A204.1 (cell line): Measurements from ENCODE around the gene EEFSEC.

Experiments
- FAIRE-seq: peaks from 2 replicates; lab custom pipeline; 2012; peaks lifted over from hg19 to GRCh38; lab: Jason Lieb, UNC

EEFSEC gene

DNA sequence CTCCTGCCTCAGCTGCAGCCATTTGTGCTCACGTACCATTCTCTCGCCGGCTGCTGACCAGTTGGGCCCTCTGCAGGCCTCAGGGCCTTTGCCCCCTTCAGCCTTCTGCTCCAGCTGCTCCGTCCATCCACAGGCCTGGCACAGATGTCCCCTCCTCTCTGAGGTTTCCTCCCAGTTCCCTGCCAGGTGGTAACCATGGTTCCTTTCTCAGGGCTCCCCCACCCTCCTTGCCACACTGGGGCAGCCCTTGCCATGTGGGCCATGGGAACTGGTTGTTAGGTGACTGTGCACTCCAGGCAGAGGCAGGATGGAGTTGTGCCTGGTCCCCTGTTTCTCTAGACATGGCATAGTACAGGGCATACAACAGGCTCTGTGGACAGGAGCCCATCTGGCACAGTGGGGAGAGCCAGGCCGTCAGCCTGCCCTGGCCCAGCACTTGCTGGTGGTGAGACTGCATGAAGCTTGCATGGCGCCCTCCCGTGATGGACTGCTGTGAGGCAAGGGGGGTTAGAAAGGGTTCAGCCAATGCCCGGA lies 164.5 kb downstream of the EEFSEC start:
- FAIRE-seq = no peak

DNA sequence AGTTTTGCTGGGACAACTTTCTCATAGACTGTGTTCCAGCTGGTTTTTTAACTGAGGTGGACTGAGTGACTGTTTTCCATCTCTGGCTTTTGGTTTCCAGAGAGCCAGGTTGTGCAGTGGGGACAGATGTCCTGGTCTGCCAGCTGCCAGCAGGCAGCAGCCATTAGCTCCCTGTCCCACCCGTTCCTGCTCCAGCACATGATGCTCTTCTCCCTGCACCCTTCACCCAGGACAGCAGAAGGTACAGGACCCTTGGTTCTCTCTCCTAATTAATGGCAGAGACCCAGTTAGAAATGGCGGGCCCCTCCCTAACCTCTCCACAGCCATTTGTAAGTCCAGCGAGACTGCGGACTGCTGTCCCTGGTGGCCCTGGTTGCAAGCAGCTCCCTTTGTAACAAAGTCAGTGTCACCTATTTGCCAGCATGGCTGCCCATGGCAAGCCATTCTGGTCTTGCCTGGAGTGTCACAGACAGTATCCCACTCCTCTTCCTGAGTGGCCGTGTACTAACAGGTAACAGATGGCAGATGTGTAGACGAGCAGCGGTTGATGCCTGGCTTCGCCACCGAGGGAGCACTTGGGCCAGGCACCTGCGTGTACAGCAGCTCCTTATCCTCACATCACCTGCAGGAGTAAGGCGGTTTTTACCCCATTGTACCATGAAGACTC lies 165.1 kb downstream of the EEFSEC start:
- no peak for FAIRE-seq

- no peak for FAIRE-seq
Measured at GRCh38 chr3:128319107-128319506, 165.8 kb downstream of the EEFSEC start.

GRCh38 chr3:128319741-128320141 lies 166.5 kb downstream of the EEFSEC start:
- no peak for FAIRE-seq

- no peak for FAIRE-seq
Measured at GRCh38 chr3:128320551-128321340, 167.5 kb downstream of the EEFSEC start.

DNA sequence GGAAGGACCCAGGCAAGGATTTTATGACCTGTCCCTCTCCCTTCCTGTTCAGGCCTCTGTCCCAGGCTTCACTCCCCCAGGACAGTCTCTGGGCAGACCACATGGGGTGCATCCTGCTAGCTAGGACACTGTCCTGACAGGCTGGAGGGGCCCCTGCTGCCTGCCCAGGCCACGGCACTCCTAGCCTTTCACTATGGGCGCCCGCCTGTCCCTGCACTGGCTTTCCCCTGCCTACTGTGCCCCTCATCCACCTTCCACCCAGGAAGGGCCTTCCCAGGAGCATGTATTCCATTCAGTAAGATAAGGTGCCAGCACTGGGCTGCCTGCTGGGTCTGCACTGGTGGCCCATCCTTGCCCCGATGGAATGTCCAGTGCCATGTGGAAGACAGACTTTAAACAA lies 168.1 kb downstream of the EEFSEC start:
- FAIRE-seq = no peak

GRCh38 chr3:128322030-128323022 lies 169.0 kb downstream of the EEFSEC start:
- no peak for FAIRE-seq

DNA sequence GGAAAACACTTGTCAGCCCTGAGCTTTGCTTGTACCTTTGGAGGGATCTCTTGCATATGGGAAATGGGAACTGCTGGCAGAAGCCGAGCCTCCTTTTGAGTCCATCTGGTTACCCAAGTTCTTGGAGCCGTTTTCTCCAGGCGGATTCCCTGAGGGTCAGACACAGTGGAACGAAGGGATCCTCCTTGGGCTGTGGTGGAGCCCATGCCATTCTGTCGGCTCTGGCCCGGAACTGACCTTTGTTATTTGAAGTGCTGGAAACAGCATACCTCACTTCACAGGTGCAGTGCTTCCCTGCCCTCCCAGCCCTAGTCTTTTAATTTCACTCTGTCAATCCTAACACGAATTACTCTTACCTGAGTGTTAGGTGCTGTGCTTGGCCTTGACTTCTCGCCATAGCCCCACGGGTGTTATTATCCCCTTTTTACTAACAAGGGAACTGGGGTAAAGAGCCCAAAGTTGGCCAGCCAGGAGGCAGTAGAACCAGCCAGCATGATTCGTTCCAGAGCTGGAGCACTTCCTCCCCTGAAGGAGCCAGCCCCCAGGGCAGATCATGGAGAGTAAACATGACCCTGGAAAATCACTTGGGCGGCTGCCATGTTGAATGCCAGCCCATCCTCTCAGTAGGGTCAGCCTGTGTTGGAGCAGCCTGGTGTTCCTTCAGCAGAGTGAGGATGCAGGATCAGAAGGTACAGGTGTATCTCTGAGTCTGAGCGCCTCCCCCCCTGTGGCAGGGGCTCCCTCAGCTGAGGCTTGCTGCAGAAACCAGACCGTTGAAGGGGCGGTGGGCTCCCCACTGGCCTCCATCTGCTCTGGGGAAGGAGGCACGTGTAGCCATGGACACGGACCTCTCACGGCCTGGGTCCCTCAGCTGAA lies 170.2 kb downstream of the EEFSEC start:
- FAIRE-seq = no peak

DNA sequence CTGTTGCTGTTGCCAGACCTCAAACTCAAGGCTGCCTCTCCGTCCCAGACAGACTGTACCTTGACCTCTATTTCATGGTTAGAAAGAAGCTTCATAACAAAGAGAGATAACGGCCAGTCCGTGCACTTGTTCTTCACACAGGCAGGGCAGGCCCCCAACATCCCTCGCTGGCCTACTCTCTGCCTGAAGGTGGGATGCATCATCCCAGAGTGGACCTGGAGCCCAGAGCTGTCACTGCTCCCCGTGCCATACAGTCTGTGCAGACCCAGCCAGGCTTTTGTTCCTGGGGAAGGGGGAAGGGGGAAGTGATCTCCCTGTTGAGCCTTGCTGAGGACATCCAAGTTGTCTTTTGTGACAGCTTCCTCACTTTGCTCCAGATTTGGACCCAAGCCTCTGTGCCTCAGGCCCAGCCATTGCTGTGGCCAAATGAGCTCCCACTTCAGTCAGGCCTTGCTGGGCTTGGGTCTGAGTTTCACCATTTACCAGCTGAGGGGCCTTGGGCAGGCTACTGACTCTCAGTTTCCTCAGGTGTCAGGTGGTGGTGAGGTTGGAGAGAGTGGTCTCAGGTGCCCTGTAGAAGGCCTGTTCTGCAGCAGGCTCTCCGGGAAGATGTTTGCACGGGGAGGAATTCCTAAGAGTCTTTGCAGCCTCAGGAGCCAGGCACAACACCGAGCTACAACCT lies 171.8 kb downstream of the EEFSEC start:
- FAIRE-seq = no peak

DNA sequence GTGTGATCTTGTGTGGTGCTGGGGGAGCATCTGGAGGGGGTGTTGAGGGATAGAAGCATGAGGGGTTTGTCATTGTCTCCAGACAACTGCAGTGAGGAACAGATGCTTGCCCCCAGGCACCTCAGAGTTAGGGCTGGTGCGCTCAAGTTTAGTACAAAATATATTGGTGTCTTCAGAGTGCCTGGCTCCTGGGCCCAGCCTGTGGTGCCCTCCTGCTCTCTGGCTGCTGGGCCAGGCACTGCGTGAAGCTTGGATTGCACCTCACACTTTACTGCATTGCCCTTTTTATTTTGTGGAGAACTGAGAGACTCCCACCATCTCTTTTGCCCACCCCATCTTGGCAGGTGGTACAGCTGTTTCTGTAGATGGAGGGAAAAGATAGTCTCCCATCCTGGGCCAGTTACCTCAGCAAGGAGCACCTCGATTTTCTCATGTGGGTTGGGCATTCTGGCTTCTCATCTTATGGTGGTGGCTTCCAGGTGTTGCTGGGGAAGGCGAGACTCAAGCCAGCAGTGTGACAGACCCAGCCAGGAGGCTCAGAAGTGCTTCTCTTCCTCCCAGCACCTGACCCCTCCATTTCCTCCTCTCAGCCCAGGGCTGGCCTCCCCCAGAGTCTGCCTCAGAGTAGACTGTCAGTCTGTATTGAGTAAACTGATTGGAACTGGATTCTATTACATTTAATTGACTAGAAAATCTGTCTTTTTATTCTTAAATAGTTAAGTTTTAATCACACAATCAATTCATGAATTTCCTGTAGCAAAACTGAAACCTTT lies 173.0 kb downstream of the EEFSEC start:
- FAIRE-seq = no peak

GRCh38 chr3:128327606-128328031 lies 174.3 kb downstream of the EEFSEC start:
- FAIRE-seq = no peak

DNA sequence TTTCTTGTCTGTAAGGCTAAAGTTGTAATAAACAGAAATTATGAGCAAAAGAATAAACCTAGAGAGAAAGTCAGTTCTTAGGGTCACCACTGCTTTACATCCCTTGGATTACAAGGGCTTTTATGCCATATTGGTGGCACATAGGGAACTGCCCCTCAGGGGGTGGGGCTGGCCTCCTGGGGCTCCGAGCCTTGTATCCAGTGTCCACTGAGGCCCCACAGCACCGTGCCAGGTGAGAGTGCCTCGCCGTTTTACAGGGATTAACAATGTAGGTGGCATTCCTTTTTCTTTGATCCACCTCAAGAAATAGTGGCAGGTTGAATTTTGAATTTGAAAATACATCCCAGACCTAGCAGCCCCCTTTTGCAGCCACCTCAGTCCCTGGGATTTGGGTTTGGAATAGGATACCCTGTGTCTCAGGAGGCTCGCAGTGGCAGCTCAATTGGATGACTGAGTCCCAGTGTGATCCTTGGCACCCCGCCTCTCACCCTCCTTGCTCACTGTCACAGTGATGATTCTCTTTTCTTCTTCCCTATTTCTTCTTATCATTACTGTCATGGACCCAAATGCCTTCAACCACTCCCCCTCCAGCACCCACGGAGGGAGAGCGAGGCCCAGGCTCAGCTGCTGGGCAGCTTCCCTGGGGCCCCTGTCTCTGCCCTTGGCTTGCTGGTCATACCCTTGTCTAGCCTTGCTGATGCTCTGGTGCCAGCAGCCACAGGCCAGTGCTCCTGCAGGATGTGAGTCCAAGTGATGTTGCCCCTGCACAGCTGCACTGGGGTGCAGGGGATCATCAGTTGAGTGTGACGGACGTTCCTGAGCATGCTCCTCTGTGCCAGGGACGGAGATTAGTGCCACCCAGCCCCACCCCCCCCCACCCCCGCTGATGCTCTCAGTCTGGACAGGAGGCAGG lies 175.5 kb downstream of the EEFSEC start:
- FAIRE-seq = no peak

GRCh38 chr3:128329491-128330213 lies 176.4 kb downstream of the EEFSEC start:
- no peak for FAIRE-seq

GRCh38 chr3:128330214-128330842 lies 177.0 kb downstream of the EEFSEC start:
- FAIRE-seq = no peak

DNA sequence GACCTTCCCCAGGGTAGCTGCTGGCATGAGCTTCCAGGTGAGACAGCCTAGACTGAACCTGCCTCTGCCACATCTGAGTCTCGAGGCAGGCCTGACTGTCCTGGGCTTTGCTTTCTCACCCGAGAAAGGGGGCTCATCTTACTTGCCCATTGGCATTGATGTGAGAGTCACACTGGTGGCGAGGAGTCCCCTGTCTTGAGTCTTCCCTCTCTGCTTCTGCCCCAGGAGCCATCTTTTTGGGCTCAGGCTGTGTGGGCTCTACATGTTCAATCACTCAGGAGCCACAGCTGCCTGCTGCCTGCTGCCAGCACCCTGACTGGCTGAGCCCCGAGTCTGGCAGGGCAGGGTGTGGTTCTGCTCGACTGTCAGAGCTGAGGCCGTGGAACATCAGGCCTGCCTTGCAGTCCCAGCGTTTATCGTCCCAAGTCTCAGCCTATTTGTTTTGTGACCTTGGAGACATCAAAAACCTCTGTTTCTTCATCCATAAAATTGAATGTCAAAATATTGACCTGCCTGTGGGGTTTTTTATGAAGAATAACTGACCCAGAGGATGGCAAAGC lies 180.9 kb downstream of the EEFSEC start:
- FAIRE-seq = no peak

- FAIRE-seq = no peak
Measured at GRCh38 chr3:128334766-128335165, 181.5 kb downstream of the EEFSEC start.

DNA sequence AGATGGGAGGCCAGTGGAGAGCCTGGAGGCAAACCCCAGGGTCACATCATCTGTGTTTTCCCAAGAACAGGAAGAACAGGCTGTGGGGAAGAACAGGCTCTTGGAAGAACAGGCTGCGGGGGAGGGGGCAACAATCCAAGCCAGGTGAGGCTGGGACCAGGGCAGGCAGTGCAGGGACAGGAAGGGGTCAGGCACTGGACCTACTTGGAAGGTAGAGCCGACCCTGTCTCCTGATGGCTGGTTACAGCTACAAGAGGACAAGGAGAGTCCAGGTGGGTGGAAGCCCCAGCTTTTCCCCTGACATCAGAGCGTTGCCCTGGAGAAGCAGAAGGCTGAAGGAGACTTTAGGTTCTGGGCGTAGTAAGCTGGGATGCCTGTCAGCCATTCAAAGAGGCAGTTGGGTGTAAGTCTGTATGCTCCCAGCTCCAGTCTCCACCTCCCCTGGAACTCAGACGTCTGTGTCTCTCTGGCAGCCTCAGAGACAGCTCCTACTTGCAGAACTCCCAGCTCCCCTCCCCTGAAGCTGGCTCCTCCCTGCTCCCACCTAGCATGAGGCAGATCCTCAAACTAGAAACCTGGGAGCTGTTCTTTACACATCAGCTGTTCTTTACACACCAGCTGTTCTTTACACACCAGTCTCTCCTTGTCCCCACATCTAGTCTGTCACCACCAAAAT lies 182.5 kb downstream of the EEFSEC start:
- no peak for FAIRE-seq
